GM21576 (cell line): ENCODE results near the gene DCHS2.
"Not testable (repeated sequence)": the region's sequence is repeated elsewhere in the genome, so short reads cannot be mapped to it uniquely, and the experiment has no call there.

ENCODE experiments used
- ATAC-seq: cut with Tn5 transposase; IDR thresholded peaks from one replicate; pipeline ENCODE4 v1.9.1; 2021; ENCODE audit warnings: mild to moderate bottlenecking, moderate library complexity; ENCODE audit not compliant: unreplicated experiment

Gene DCHS2

GRCh38 chr4:154230091-154230490, 261.5 kb downstream of the DCHS2 start:
- ATAC-seq, result no peak

GRCh38 chr4:154222875-154223274, 268.7 kb downstream of the DCHS2 start:
- no peak for ATAC-seq

- ATAC-seq, result no peak
These were observed 273.5 kb downstream of the DCHS2 start for GRCh38 chr4:154218051-154218450.

GRCh38 chr4:154217384-154217783, 274.2 kb downstream of the DCHS2 start:
- not testable (repeated sequence) for ATAC-seq

GRCh38 chr4:154211506-154211905, 280.1 kb downstream of the DCHS2 start:
- no peak for ATAC-seq

- ATAC-seq, result no peak
These were observed 283.2 kb downstream of the DCHS2 start for GRCh38 chr4:154208424-154208823.

GRCh38 chr4:154205471-154205870, 286.1 kb downstream of the DCHS2 start:
- ATAC-seq, result no peak

GRCh38 chr4:154194649-154195048, 296.9 kb downstream of the DCHS2 start:
- no peak for ATAC-seq

GRCh38 chr4:154192585-154192984, 299.0 kb downstream of the DCHS2 start:
- no peak for ATAC-seq

- ATAC-seq, result no peak
These were observed 302.3 kb downstream of the DCHS2 start for GRCh38 chr4:154189346-154189745.

- no peak for ATAC-seq
These were observed 304.7 kb downstream of the DCHS2 start for GRCh38 chr4:154186888-154187287.

GRCh38 chr4:154186035-154186434, 305.6 kb downstream of the DCHS2 start:
- ATAC-seq, result no peak

- no peak for ATAC-seq
These were observed 307.4 kb downstream of the DCHS2 start for GRCh38 chr4:154184238-154184637.

- ATAC-seq, result no peak
These were observed 308.3 kb downstream of the DCHS2 start for GRCh38 chr4:154183264-154183663.
